Mucosa of gallbladder (tissue), 1 donor: ENCODE data around the gene EMILIN1. TPM values are rescaled to one million over a fixed set of nuclear protein-coding genes. Genes with fewer than 3 reads are reported as not detected.

Experiments
- DNase-seq: peaks from one replicate; pipeline ENCODE4 v3.0.0-alpha.2; 2020; ENCODE audit warnings: low spot score
- total RNA-seq: library from RNA; stranded (reverse); gene quantifications from one replicate; pipeline ENCODE4 v1.2.1, GENCODE V29; 2021
- donor health status: DM: no; HTN: no; CAD: no.

Gene EMILIN1
- total RNA-seq, 1 donor from 2014 or later: 210 TPM

DNA sequence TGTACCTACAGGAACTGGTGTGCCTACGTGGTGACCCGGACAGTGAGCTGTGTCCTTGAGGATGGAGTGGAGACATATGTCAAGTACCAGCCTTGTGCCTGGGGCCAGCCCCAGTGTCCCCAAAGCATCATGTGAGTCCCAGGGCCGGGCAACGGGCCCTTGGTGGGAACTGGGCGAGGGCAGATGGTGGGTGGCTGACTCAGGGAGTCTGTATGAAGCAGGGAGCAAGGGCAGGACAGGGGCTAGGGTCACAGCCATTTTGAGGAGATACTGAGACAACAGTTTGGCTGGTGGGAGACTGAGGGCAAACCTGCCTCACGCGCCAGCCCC lies 1.7 kb downstream of the EMILIN1 start:
- no peak for DNase-seq

DNA sequence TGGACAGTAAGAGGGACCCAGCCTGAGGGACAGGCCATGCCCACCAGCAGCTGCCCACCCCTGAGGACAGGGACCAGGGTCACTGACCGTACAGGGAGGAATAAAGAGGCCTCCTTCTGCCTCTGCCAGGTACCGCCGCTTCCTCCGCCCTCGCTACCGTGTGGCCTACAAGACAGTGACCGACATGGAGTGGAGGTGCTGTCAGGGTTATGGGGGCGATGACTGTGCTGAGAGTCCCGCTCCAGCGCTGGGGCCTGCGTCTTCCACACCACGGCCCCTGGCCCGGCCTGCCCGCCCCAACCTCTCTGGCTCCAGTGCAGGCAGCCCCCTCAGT lies 2.2 kb downstream of the EMILIN1 start:
- DNase-seq: no peak

DNA sequence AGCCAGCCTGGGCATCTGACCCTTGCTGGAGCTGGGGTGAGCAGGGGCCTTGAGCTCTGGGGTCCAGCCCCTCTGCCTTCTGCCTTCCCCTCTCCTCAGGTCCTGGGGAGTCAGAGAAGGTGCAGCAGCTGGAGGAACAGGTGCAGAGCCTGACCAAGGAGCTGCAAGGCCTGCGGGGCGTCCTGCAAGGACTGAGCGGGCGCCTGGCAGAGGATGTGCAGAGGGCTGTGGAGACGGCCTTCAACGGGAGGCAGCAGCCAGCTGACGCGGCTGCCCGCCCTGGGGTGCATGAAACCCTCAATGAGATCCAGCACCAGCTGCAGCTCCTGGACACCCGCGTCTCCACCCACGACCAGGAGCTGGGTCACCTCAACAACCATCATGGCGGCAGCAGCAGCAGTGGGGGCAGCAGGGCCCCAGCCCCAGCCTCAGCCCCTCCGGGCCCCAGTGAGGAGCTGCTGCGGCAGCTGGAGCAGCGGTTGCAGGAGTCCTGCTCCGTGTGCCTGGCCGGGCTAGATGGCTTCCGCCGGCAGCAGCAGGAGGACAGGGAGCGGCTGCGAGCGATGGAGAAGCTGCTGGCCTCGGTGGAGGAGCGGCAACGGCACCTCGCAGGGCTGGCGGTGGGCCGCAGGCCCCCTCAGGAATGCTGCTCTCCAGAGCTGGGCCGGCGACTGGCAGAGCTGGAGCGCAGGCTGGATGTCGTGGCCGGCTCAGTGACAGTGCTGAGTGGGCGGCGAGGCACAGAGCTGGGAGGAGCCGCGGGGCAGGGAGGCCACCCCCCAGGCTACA lies 3.8 kb downstream of the EMILIN1 start:
- no peak for DNase-seq

DNA sequence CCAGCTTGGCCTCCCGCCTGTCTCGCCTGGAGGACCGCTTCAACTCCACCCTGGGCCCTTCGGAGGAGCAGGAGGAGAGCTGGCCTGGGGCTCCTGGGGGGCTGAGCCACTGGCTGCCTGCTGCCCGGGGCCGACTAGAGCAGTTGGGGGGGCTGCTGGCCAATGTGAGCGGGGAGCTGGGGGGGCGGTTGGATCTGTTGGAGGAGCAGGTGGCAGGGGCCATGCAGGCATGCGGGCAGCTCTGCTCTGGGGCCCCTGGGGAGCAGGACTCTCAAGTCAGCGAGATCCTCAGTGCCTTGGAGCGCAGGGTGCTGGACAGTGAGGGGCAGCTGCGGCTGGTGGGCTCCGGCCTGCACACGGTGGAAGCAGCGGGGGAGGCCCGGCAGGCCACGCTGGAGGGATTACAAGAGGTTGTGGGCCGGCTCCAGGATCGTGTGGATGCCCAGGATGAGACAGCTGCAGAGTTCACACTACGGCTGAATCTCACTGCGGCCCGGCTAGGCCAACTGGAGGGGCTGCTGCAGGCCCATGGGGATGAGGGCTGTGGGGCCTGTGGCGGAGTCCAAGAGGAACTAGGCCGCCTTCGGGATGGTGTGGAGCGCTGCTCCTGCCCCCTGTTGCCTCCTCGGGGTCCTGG lies 4.5 kb downstream of the EMILIN1 start:
- DNase-seq: no peak

DNA sequence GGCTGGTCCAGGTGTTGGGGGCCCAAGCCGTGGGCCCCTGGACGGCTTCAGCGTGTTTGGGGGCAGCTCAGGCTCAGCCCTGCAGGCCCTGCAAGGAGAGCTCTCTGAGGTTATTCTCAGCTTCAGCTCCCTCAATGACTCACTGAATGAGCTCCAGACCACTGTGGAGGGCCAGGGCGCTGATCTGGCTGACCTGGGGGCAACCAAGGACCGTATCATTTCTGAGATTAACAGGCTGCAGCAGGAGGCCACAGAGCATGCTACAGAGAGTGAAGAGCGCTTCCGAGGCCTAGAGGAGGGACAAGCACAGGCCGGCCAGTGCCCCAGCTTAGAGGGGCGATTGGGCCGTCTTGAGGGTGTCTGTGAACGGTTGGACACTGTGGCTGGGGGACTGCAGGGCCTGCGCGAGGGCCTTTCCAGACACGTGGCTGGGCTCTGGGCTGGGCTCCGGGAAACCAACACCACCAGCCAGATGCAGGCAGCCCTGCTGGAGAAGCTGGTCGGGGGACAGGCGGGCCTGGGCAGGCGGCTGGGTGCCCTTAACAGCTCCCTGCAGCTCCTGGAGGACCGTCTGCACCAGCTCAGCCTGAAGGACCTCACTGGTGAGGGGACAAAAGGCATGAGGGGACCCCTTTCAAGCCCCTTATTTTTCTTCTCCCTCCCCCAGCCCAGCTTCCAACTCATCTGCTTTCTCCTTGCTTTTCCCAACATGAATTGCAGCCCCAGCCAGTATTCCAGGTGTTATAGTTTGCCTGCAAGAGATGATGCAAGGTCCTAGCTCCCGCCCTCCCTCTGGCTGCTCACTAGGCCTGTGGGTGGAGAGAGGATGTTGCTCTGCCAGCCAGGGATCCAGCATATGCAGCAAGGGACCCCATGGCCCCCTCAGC lies 5.2 kb downstream of the EMILIN1 start:
- DNase-seq: no peak

DNA sequence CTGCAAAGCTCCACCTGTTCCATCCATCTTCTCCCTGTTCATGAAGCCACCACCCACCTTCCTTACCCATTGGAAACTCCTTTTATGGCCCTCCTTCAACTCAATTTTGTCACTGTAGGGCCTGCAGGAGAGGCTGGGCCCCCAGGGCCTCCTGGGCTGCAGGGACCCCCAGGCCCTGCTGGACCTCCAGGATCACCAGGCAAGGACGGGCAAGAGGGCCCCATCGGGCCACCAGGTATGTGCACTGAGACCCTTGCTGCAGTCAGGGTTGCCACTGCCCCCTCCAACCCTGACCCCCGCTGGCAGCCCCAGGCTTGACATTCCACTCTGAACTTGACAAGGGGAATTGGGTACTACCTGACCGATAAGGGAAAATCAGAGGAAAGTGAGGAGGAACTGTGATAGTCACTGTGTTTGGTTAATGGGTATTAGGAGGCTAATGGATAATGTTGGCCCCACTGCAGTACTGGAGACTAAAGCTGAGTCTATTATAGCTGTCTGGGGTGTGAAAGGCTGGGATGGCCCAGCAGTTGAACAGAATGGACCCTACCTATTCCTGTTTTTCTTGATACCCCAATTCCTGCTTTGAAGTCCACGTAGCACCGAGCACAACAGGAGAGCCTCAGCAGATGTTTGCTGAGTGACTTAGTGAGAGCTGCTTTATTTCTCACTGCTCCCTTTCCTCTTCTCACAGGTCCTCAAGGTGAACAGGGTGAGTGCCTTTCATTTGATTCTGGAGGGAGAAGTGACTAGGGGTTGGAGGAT lies 6.1 kb downstream of the EMILIN1 start:
- DNase-seq: no peak

DNA sequence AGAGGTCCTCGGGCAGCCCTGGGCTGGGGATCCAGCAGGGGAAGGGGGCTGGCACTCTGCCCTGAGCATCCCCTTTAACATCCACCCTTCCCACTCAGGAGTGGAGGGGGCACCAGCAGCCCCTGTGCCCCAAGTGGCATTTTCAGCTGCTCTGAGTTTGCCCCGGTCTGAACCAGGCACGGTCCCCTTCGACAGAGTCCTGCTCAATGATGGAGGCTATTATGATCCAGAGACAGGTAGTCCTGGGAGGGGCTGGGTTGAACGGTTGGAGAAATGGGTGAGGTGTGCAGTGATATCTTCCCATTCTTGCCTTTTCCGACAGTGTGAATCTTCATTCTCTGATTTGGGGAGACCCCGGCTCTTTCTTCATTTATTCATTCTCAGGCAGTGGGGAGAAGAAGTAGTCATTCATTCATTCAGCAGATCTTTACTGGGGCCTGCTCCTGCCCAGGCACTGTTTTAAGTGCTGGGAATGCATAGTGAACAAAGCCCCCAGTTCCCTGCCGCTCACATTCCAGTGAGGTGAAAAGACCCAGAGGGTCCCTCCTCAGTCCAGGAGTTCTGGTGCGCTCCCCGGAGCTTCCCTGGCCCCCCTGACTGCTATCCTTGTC lies 6.8 kb downstream of the EMILIN1 start:
- DNase-seq: no peak

DNA sequence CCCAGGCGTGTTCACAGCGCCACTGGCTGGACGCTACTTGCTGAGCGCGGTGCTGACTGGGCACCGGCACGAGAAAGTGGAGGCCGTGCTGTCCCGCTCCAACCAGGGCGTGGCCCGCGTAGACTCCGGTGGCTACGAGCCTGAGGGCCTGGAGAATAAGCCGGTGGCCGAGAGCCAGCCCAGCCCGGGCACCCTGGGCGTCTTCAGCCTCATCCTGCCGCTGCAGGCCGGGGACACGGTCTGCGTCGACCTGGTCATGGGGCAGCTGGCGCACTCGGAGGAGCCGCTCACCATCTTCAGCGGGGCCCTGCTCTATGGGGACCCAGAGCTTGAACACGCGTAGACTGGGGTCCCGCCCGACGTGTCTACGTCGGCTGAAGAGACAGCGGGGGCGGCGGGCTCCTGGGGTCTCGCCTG lies 7.3 kb downstream of the EMILIN1 start:
- peak; percentile 66 for DNase-seq

DNA sequence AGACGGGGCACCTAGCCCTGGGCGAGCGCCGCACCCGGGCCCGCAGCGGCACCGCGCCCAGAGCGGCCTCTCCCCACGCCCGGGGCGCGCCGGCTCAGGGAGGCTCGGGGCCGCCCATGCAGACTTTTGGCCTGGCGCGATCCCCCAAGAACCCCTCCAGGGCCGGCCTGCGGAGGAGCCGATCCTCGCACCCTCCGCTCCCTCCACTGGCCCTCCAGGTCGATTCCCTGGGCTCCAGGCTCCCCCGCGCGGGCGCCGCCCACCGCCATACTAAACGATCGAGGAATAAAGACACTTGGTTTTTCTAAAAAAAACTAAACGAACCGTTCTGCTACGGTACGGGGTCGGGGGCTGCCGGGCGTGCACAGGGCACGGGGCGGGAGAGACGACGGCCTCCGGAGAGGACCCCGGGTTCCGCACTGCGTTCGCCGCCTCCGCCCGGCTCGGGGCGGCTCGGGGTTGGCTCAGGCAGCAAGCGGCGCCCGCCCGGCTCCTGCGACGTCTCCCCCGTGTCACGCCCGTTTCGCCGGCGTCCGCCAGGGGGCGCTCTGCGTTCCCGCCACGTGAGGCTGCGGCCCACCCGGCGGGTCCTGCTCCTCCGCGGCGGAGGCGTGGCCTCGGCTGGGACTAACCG lies 7.8 kb downstream of the EMILIN1 start:
- DNase-seq: peak; percentile 96

DNA sequence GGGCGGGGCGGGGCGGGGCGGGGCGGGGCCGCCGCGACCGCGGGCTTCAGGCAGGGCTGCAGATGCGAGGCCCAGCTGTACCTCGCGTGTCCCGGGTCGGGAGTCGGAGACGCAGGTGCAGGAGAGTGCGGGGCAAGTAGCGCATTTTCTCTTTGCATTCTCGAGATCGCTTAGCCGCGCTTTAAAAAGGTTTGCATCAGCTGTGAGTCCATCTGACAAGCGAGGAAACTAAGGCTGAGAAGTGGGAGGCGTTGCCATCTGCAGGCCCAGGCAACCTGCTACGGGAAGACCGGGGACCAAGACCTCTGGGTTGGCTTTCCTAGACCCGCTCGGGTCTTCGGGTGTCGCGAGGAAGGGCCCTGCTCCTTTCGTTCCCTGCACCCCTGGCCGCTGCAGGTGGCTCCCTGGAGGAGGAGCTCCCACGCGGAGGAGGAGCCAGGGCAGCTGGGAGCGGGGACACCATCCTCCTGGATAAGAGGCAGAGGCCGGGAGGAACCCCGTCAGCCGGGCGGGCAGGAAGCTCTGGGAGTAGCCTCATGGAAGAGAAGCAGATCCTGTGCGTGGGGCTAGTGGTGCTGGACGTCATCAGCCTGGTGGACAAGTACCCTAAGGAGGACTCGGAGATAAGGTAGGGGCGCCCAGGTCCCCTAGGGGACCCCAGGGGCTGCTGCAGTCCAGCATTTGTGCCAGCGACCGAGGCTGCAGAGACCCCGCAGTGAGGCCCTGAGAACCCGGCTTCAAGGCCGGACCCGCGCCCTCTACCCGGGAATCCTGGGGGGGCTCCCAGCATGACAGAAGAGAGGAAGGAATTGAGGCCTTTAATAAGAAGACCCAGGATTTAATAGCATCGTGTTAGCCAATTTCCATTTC lies 8.5 kb downstream of the EMILIN1 start, which contains the start of gene KHK:
KHK (plus strand) TSS at position 49 of the 870 bp plus-strand sequence; CDS start at position 537, 488 bp downstream.
- peak; percentile 28 for DNase-seq

DNA sequence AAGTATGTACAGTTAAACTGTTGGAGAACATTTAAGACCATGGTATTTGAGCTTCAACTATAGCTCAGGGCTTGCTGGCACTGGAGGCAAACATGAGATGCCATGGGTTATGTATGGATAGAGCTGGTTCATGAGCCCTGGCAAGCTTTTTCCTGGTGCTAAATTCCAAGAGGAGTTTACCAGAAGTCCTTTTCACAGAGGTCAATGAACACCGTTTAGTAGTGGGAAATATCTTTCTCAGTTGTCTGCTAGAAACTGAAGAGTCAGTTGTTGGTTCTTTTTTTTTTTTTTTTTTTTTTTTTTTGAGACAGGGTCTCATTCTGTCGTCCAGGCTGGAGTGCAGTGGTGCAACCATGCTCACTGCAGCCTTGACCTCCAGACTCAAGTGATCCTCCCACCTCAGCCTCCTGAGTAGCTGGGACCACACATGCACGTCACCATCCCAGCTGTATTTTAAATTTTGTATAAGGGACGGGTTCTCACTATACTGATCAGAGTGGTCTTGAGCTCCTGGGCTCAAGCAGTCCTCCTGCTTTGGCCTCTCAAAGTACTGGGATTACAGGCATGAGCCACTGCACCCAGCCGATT lies 9.5 kb downstream of the EMILIN1 start:
- no peak for DNase-seq

DNA sequence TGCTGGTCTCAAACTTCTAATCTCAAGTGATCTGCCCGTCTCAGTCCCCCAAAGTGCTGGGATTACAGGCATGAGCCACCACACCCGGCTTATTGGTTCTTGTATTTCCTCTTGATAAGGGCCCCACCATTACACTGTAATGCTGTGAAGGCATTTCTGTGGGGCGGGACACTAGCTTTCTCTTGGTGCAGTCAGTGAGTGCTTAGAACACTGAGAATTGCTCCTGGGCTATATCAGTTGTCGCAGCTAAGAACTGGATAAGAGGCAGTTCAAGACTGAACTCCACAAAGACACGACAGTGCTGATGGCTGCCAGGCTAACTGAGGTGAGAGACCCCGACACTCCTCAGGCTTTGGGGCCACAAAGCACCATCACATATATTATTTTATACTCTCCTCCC lies 10.2 kb downstream of the EMILIN1 start:
- no peak for DNase-seq

DNA sequence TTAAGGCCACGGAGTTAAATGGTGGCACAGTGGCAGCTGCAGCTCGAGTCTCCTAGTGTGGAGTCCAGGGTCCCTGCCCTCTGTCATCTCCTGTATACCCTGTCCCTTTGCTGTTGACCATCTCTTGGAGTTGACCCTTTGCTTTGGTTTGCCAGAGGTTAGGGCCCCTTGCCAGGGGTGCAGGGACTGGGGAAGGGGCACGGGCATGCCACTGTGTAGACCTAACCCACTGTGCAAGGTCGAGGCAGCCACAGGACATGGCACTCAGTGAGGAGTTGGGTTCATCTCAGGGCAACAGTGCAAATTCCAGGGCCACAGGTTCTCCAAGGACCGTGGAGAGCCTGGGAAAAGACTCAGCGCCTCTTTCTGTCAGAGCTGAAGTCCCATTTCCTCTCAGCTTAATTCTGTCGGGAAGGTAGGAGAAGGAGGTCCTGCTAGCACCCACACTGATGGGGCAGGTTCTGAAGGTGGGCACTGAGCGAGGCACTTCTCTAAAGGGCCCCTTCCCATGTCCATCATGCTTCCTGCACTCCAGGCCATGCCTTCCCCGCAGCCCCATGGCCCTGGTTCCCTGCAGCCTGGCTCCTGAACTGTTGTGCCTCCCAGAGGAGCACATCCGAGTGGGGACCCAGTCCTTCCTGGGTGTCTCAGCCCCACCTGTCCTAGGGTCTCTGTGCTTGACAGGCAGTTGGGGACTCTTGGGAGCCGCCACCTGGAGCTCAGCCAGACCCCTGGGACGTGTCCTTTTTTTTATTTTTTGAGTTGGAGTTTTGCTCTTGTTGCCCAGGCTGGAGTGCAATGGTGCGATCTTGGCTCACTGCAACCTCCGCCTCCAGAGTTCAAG lies 10.9 kb downstream of the EMILIN1 start:
- no peak for DNase-seq

DNA sequence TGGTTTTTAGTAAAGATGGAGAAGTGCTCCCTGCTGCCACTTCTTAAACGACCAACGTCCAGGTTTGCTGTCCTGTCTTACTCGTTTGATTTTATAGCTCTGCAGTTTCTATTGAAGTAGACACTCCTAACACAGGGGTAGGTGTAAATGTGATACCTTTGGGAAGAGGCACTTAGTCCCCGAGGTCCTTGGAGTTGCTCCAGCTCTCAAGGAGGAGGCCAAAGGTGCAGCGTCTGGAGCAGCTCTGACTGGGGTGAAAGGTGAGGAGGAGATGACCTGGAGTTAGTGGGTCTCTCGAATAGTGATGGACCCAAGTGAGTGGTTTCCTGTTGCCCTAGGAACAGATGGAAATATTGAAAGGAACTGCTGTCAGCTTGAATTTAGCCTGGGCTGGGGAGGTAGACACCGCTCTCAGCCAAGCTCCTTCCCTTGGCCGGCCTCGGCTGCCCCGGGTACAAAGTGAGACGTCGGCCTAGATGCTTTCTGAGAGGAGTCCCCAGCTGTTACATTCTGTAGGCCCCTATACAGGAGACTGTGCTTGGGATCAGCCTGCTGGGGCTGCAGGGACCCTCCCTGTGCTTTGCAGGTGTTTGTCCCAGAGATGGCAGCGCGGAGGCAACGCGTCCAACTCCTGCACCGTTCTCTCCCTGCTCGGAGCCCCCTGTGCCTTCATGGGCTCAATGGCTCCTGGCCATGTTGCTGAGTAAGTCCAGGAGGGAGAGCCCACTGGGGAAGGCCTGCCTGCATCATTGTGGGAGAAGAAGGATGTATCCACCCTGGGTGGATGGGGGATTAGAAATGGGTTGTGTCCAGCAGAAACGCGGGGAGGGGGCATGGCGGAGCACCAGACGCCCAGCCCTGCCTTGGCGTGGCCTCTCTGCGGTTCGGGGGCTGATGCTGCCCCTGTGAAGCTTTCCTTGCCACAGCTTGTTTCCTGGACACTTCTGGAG lies 13.6 kb downstream of the EMILIN1 start:
- no peak for DNase-seq

DNA sequence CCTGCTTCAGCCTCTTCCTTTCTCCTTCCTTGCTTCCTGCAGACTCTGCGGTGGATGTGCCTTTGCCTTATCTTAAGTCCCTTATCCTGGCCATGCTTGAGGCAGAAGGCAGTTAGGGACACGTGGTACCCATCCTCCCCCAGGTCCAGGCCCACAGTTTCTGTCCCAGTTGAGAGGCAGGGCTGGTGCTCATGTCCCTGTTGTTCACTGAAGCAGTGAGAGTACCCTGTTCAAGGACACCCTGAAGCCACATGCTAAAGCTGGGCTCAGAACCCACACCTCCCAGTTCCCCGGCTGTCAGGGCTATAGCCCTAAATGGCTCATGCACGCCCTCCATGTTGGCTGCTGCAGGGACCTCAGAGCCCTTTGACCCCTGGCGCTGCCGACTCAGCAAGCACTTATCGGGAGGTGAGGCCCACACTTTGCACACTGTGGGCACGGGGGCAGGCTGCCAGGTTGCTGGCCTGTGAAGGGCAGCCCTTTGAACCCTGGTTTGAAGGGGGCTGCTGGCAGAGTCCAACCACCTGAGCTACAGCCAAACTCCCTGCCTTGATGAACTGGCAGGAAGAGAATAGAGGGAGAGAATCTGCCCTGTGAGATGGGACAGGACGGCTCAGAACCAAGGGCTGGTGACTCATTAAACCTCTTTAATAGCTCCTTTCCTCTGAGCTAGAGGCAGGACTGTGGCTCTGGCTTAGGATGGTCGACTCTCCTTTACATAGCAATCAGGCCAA lies 14.4 kb downstream of the EMILIN1 start:
- no peak for DNase-seq

DNA sequence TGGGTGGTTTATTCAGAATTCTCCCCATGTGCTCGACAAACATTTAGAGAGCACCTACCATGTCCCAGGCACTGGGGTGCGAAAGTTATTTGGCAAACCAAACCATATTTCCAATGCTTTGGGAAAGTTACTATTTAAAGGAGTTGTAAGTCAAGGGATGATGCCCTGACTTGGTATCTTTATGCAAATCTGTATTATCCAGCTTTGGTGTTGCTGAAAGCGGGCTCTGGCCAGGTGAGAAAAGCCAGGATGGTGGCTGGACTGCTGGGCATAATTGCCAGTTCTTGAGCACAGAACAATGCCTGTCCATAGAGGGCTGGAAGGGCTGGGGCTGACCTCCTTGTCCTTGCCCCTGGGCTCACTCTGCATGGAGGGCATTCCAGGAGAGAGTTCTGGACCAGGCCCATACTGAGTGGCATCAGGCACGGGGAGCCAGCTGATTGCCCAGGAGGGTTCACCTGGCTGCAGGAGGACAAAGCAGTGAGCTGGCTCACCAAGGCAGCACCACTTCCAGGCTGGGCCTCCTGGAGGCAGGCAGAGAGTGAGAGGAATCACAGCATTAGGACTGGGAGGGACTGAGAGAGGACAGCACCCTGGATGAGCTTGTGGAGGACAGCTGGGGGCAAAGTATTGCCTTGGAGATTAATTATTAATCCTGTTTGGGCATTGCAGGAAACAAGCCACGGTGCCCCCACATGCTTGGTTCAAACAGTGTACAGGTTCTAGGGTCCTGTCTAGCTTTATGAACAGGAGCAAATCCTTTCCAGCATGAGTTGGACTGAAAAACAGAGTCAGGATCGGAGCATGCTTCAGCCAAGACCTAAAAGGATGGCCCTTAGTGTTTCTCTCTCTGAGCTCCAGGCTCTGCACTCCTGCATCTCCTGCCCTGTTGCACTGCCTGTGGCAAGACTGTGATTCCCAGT lies 15.3 kb downstream of the EMILIN1 start:
- no peak for DNase-seq
